GM23338 (cell line): ENCODE measurements around the gene ZDHHC7. TPM values are rescaled to one million over a fixed set of nuclear protein-coding genes. Genes with fewer than 3 reads are reported as not detected.
A peak's percentile ranks its signal among the peaks of the same experiment; 100 is the strongest.

Source experiments
- ATAC-seq: fragments of 200-7000 bp; cut with Tn5 transposase; 3 replicates; pipeline ENCODE4 v1.9.1; 2020
- DNase-seq: peaks from one replicate; pipeline ENCODE4 v3.0.0-alpha.2; 2015; ENCODE audit warnings: low spot score
- H2AFZ ChIP-seq: fragments of 200-600 bp; sonication (generic); 2 replicates; pipeline ENCODE4 v1.8.0; 2016; ENCODE audit warnings: antibody characterized with exemption, mild to moderate bottlenecking, moderate library complexity
- H3F3A ChIP-seq: fragments of 200-600 bp; sonication (generic); replicated peaks from 2 replicates; pipeline ENCODE4 v1.8.0; 2017; ENCODE audit warnings: antibody characterized with exemption, mixed run types, low read depth
- H3K27ac ChIP-seq: fragments of 200-600 bp; sonication (generic); 2 replicates; pipeline ENCODE4 v1.6.1; 2016; ENCODE audit warnings: low read depth
- H3K27me3 ChIP-seq: fragments of 200-600 bp; sonication (generic); 2 replicates; pipeline ENCODE4 v1.8.0; 2016; ENCODE audit warnings: mild to moderate bottlenecking, mixed run types, moderate library complexity; ENCODE audit not compliant: insufficient read depth
- H3K36me3 ChIP-seq: fragments of 200-600 bp; sonication (generic); 2 replicates; pipeline ENCODE4 v1.8.0; 2016; ENCODE audit warnings: mild to moderate bottlenecking; ENCODE audit not compliant: insufficient read depth
- H3K4me1 ChIP-seq: fragments of 200-600 bp; sonication (generic); 2 replicates; pipeline ENCODE4 v1.8.0; 2016; ENCODE audit warnings: mild to moderate bottlenecking, moderate library complexity; ENCODE audit not compliant: insufficient read depth
- H3K4me2 ChIP-seq: fragments of 200-600 bp; sonication (generic); 2 replicates; pipeline ENCODE4 v1.7.1; 2017; ENCODE audit warnings: mixed run types
- H3K4me3 ChIP-seq: fragments of 200-600 bp; sonication (generic); 2 replicates; pipeline ENCODE4 v1.6.1; 2016; ENCODE audit warnings: mixed run types
- H3K79me2 ChIP-seq: fragments of 200-600 bp; sonication (generic); replicated peaks from 2 replicates; pipeline ENCODE4 v1.8.0; 2017; ENCODE audit warnings: mild to moderate bottlenecking; ENCODE audit not compliant: insufficient read depth
- H3K9me2 ChIP-seq: fragments of 200-600 bp; sonication (generic); 2 replicates; pipeline ENCODE4 v1.8.0; 2017; ENCODE audit not compliant: insufficient read depth
- H4K20me1 ChIP-seq: fragments of 200-600 bp; sonication (generic); replicated peaks from 2 replicates; pipeline ENCODE4 v1.8.0; 2017; ENCODE audit warnings: mild to moderate bottlenecking; ENCODE audit not compliant: insufficient read depth
- H3K27ac Mint-ChIP-seq: 2 replicates; pipeline ENCODE4 v1.8.0; 2020; ENCODE audit warnings: inconsistent platforms, mild to moderate bottlenecking, moderate library complexity, mixed read lengths
- H3K27me3 Mint-ChIP-seq: 3 replicates; pipeline ENCODE4 v1.8.0; 2022; ENCODE audit warnings: low read depth, mild to moderate bottlenecking, moderate library complexity, mixed read lengths, inconsistent platforms; ENCODE audit not compliant: insufficient read depth, poor library complexity
- H3K36me3 Mint-ChIP-seq: 3 replicates; pipeline ENCODE4 v1.8.0; 2021; ENCODE audit warnings: low read depth, mild to moderate bottlenecking, inconsistent platforms, moderate library complexity, mixed read lengths
- H3K4me1 Mint-ChIP-seq: 3 replicates; pipeline ENCODE4 v1.8.0; 2020; ENCODE audit warnings: mild to moderate bottlenecking, inconsistent platforms, mixed read lengths
- H3K4me3 Mint-ChIP-seq: 3 replicates; pipeline ENCODE4 v1.8.0; 2021; ENCODE audit warnings: moderate library complexity, mild to moderate bottlenecking, inconsistent platforms, mixed read lengths
- H3K9me3 Mint-ChIP-seq: 3 replicates; pipeline ENCODE4 v1.8.0; 2020; ENCODE audit warnings: moderate library complexity, mild to moderate bottlenecking, inconsistent platforms, mixed read lengths
- CREB1 ChIP-seq: fragments of 250-450 bp; sonication (Bioruptor Pico); IDR thresholded peaks from 2 replicates; pipeline ENCODE4 v1.5.0; 2020; ENCODE audit warnings: low read depth, mild to moderate bottlenecking, moderate library complexity
- ETS1 ChIP-seq: IDR thresholded peaks from 2 replicates; pipeline ENCODE4 v1.6.1; 2016; ENCODE audit warnings: antibody characterized with exemption
- EZH2phosphoT487 ChIP-seq: fragments of 200-600 bp; sonication (generic); IDR thresholded peaks from one replicate; pipeline ENCODE4 v1.8.1; 2018; ENCODE audit warnings: antibody characterized with exemption; ENCODE audit not compliant: unreplicated experiment
- POLR2AphosphoS5 ChIP-seq: IDR thresholded peaks from 2 replicates; pipeline ENCODE4 v1.6.1; 2016; ENCODE audit warnings: antibody characterized with exemption, low read depth
- STAT1 ChIP-seq: IDR thresholded peaks from one replicate; pipeline ENCODE4 v1.6.1; 2016; ENCODE audit warnings: antibody characterized with exemption; ENCODE audit not compliant: unreplicated experiment
- polyA plus RNA-seq: library from polyadenylated mRNA; unstranded; fragments of >200 nt; fragmentation: Nextera tagmentation; extraction: Ambion mirVana; gene quantifications from 2 replicates; pipeline ENCODE4 v1.2.1, GENCODE V29; 2016
- total RNA-seq: library from RNA; depleted of rRNA; stranded (reverse); fragments of >200 nt; shearing (Covaris generic); gene quantifications from 2 replicates; pipeline ENCODE4 v1.2.3, GENCODE V29; 2014
- TF ChIP-seq, protein P1 (sequence below), 2 experiments: fragments of 200-600 bp in 1 of 2; sonication (generic) in 1 of 2; conservative IDR thresholded peaks; 2 replicates each; pipeline versions ENCODE4 v1.5.1 to v1.6.1; 2016 to 2017; ENCODE audit warnings: antibody characterized with exemption in 2 of 2, low read depth in 2 of 2, mild to moderate bottlenecking in 2 of 2, moderate library complexity in 1 of 2

ZDHHC7 gene
- total and polyA plus RNA-seq, 2 experiments from 2014 or later = 13.1 to 46.1 TPM

GRCh38 chr16:85005285-85006069 lies 5.9 kb downstream of the ZDHHC7 start (continued):
- TF ChIP-seq, protein P1, sequence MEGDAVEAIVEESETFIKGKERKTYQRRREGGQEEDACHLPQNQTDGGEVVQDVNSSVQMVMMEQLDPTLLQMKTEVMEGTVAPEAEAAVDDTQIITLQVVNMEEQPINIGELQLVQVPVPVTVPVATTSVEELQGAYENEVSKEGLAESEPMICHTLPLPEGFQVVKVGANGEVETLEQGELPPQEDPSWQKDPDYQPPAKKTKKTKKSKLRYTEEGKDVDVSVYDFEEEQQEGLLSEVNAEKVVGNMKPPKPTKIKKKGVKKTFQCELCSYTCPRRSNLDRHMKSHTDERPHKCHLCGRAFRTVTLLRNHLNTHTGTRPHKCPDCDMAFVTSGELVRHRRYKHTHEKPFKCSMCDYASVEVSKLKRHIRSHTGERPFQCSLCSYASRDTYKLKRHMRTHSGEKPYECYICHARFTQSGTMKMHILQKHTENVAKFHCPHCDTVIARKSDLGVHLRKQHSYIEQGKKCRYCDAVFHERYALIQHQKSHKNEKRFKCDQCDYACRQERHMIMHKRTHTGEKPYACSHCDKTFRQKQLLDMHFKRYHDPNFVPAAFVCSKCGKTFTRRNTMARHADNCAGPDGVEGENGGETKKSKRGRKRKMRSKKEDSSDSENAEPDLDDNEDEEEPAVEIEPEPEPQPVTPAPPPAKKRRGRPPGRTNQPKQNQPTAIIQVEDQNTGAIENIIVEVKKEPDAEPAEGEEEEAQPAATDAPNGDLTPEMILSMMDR (conservative IDR thresholded peaks at IDR 0.05; ENCODE audit: low read depth in 2 of 2) = no peak
- no peak for TF ChIP-seq EZH2phosphoT487

GRCh38 chr16:85004587-85005205 lies 6.6 kb downstream of the ZDHHC7 start:
- H2AFZ ChIP-seq = no peak overlapping the region
- no peaks in the 10 kb centered on the region; the same call in 1 of the 2 replicates for H3K4me1 ChIP-seq
- H3K79me2 ChIP-seq = peaks cover 97% of the 10 kb centered on the region
- peaks cover 6% of the 10 kb centered on the region for H3K27me3 Mint-ChIP-seq
- H3K36me3 Mint-ChIP-seq = no peaks in the 10 kb centered on the region
- TF ChIP-seq ETS1 = no peak
- no peak for TF ChIP-seq STAT1
- H3F3A ChIP-seq = 0 out of 2 replicates have a peak, but pooled peaks cover 5% of the 10 kb centered on the region
- H4K20me1 ChIP-seq = peaks cover 42% of the 10 kb centered on the region
- no peak overlapping the region; the same call in 1 of the 2 replicates for H3K4me2 ChIP-seq
- no peaks in the 10 kb centered on the region for H3K9me3 Mint-ChIP-seq
- no peak for DNase-seq
- H3K4me3 ChIP-seq = no peak overlapping the region
- H3K4me3 Mint-ChIP-seq = no peak overlapping the region; the same call in 2 of the 3 replicates
- no peaks in the 10 kb centered on the region for H3K27me3 ChIP-seq
- H3K36me3 ChIP-seq = no peaks in the 10 kb centered on the region
- ATAC-seq = no peak
- H3K4me1 Mint-ChIP-seq = peaks cover 35% of the 10 kb centered on the region
- peak overlapping the region; percentile 9 for H3K27ac Mint-ChIP-seq
- no peak overlapping the region for H3K27ac ChIP-seq
- H3K9me2 ChIP-seq = no peaks in the 10 kb centered on the region

GRCh38 chr16:85003725-85004586 lies 7.4 kb downstream of the ZDHHC7 start:
- H3K4me1 Mint-ChIP-seq = peaks cover 35% of the 10 kb centered on the region
- H3K27ac ChIP-seq = peak overlapping the region; percentile 74; the same call in 1 of the 2 replicates
- H3K4me3 Mint-ChIP-seq = no peak overlapping the region
- H2AFZ ChIP-seq = no peak overlapping the region
- no peaks in the 10 kb centered on the region for H3K9me2 ChIP-seq
- peak overlapping the region; percentile 42 for H3K27ac Mint-ChIP-seq
- H4K20me1 ChIP-seq = peaks cover 38% of the 10 kb centered on the region
- H3K36me3 ChIP-seq = no peaks in the 10 kb centered on the region
- H3K4me1 ChIP-seq = no peaks in the 10 kb centered on the region; the same call in 1 of the 2 replicates
- no peaks in the 10 kb centered on the region for H3K27me3 ChIP-seq
- H3K4me3 ChIP-seq = no peak overlapping the region
- no peak for DNase-seq
- peaks cover 97% of the 10 kb centered on the region for H3K79me2 ChIP-seq
- 0 out of 2 replicates have a peak, but pooled peaks cover 5% of the 10 kb centered on the region for H3F3A ChIP-seq
- H3K9me3 Mint-ChIP-seq = no peaks in the 10 kb centered on the region
- H3K27me3 Mint-ChIP-seq = peaks cover 6% of the 10 kb centered on the region
- H3K36me3 Mint-ChIP-seq = peaks cover 5% of the 10 kb centered on the region; the same call in 1 of the 3 replicates
- H3K4me2 ChIP-seq = peak overlapping the region; percentile 5; the same call in 1 of the 2 replicates
- ATAC-seq = no peak; the same call in 2 of the 3 replicates
- TF ChIP-seq CREB1 (CRISPR knock-in tag) = no peak
- no peak for TF ChIP-seq ETS1
- no peak for TF ChIP-seq STAT1
- no peak for TF ChIP-seq POLR2AphosphoS5
